Activated CD8-positive, alpha-beta T cell treated with anti-CD3 and anti-CD28 coated beads for 36 hours (primary cell): ENCODE measurements around the gene BLM. TPM values are rescaled to one million over a fixed set of nuclear protein-coding genes. Genes with fewer than 3 reads are reported as not detected.

ENCODE experiments used
- ATAC-seq: fragments of 200-7000 bp; cut with Tn5 transposase; one replicate; pipeline ENCODE4 v1.10.0; 2021; ENCODE audit warnings: mild to moderate bottlenecking, moderate library complexity
- CTCF ChIA-PET: fragments of 350-600 bp; sonication (Branson Sonifier 250); formaldehyde crosslinking; loops from one replicate; lab custom pipeline; 2021; ENCODE audit warnings: antibody characterized with exemption; lab: Charles Lee
- POLR2A ChIA-PET: fragments of 350-600 bp; sonication (Branson Sonifier 250); formaldehyde crosslinking; loops from one replicate; lab custom pipeline; 2021; ENCODE audit warnings: antibody characterized with exemption; lab: Charles Lee
- DNase-seq: peaks from one replicate; pipeline ENCODE4 v3.0.0-alpha.2; 2020
- H3K27ac Mint-ChIP-seq: one replicate; pipeline ENCODE4 v1.8.0; 2021; ENCODE audit warnings: mild to moderate bottlenecking, mixed read lengths
- H3K27me3 Mint-ChIP-seq: one replicate; pipeline ENCODE4 v1.8.0; 2021; ENCODE audit warnings: mixed read lengths
- H3K36me3 Mint-ChIP-seq: one replicate; pipeline ENCODE4 v1.8.0; 2021; ENCODE audit warnings: low read depth, mixed read lengths
- H3K4me1 Mint-ChIP-seq: one replicate; pipeline ENCODE4 v1.8.0; 2021; ENCODE audit warnings: low read depth, mixed read lengths
- H3K4me3 Mint-ChIP-seq: one replicate; pipeline ENCODE4 v1.8.0; 2021; ENCODE audit warnings: mild to moderate bottlenecking, moderate library complexity, mixed read lengths
- H3K9me3 Mint-ChIP-seq: one replicate; pipeline ENCODE4 v1.8.0; 2021; ENCODE audit warnings: mixed read lengths
- CTCF ChIP-seq: fragments of 200-600 bp; IDR thresholded peaks from one replicate; pipeline ENCODE4 v1.8.0; 2022; ENCODE audit warnings: antibody characterized with exemption, mild to moderate bottlenecking
- intact Hi-C: fragments of 100-400 bp; cut with micrococcal nuclease; formaldehyde crosslinking; loops from one replicate; pipeline ENCODE4 v1.10.0; 2022
- total RNA-seq, 2 experiments: library from RNA; stranded (reverse); gene quantifications; one replicate each; pipeline ENCODE4 v1.2.3, GENCODE V29; 2021

The BLM gene
- total RNA-seq, 2 experiments from 2014 or later: 45.2 to 53.6 TPM

DNA sequence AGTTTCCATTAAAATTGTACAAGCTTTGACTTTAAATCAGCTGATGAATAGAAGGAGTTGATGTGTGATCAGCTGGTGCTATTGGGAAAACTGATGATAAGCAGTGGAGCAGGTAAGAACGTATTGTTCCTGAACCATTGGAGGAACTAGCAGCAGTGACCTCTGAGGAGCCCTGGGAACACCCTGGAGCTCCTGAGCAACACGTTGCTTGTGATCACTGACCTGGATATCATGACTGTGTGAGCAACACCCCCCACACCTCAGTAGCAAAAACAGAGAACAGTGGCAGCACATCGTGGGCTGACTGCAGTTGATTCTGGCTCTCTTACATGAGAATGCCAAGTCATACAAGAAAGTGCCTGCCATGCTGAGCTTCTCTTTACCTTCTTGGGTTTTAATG, 72.9 kb downstream of the BLM start:
- DNase-seq (no peak), ATAC-seq (no peak)
- H3K36me3 Mint-ChIP-seq: peaks cover 42% of the 10 kb centered on the region
- ChIA-PET CTCF (interaction anchor here (0.7 to 2.3 kb wide), 6 partner anchors 13 to 326 kb away, joined by 3 to 12 read pairs (median 4); partner anchors contain the start of genes HDDC3 and UNC45A), POLR2A (interaction anchor here (0.7 to 1.5 kb wide), 3 partner anchors 9 to 82 kb away, joined by 3 to 5 read pairs (median 4); no protein-coding TSS in a partner anchor)
- no peaks in the 10 kb centered on the region for H3K9me3 Mint-ChIP-seq
- no peak for TF ChIP-seq CTCF
- no peaks in the 10 kb centered on the region for H3K4me1 Mint-ChIP-seq
- H3K27ac Mint-ChIP-seq: no peak overlapping the region
- no peaks in the 10 kb centered on the region for H3K27me3 Mint-ChIP-seq
- intact Hi-C loops: no loop called here
- no peak overlapping the region for H3K4me3 Mint-ChIP-seq

DNA sequence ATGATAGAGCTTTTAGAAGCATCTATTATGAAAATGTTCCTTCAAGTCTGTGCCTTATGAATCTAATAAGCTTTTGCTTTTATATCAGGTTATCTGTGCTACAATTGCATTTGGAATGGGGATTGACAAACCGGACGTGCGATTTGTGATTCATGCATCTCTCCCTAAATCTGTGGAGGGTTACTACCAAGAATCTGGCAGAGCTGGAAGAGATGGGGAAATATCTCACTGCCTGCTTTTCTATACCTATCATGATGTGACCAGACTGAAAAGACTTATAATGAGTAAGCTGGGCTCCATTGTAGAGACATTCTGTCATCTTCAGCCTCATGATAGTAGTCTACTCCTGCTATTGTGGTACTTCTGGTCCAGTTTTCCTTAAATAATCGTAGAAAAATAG, 73.4 kb downstream of the BLM start:
- ATAC-seq (no peak), DNase-seq (no peak)
- Mint-ChIP-seq H3K27me3 (no peaks in the 10 kb centered on the region), H3K27ac (no peak overlapping the region), H3K4me3 (no peak overlapping the region), H3K4me1 (no peaks in the 10 kb centered on the region), H3K9me3 (no peaks in the 10 kb centered on the region), H3K36me3 (peaks cover 40% of the 10 kb centered on the region)
- CTCF ChIA-PET: interaction anchor here (2.3 kb wide), 2 partner anchors 95 to 144 kb away, joined by 8 to 12 read pairs; partner anchors contain the start of gene UNC45A
- TF ChIP-seq CTCF: no peak
- intact Hi-C loops: no loop called here
- POLR2A ChIA-PET: interaction anchor here (1.2 to 1.5 kb wide), 2 partner anchors 9 to 18 kb away, joined by 4 to 5 read pairs; no protein-coding TSS in a partner anchor

DNA sequence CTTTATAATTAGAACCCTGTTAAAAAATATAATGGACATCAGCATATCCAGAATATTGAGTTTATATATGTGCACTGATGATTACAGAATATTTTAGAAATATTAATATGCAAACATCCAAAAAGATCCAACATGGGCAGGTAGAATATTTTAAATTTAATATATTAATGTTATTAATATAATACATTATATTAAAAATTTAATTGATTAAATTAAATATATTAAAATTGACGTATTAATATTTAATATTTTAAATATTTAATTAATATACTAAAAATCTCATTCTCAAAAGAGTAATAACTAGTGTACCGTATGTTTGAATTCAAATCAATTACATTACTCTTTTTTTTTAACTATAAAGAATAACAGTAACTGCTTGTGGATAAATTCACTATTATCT, 77.4 kb downstream of the BLM start:
- CTCF ChIA-PET: no interaction called here
- ATAC-seq (no peak), DNase-seq (no peak)
- Mint-ChIP-seq H3K36me3 (peaks cover 42% of the 10 kb centered on the region), H3K27ac (no peak overlapping the region), H3K4me3 (no peak overlapping the region), H3K27me3 (no peaks in the 10 kb centered on the region), H3K9me3 (no peaks in the 10 kb centered on the region), H3K4me1 (no peaks in the 10 kb centered on the region)
- POLR2A ChIA-PET: no interaction called here
- TF ChIP-seq CTCF: no peak
- intact Hi-C loops: no loop called here

GRCh38 chr15:90799639-90800170, 82.6 kb downstream of the BLM start:
- POLR2A ChIA-PET: no interaction called here
- TF ChIP-seq CTCF: no peak
- ATAC-seq: no peak
- intact Hi-C loops: no loop called here
- CTCF ChIA-PET: no interaction called here
- Mint-ChIP-seq H3K27ac (peak overlapping the region; percentile 16), H3K4me1 (no peaks in the 10 kb centered on the region), H3K9me3 (no peaks in the 10 kb centered on the region), H3K36me3 (peaks cover 33% of the 10 kb centered on the region), H3K27me3 (no peaks in the 10 kb centered on the region), H3K4me3 (no peak overlapping the region)
- DNase-seq: no peak

DNA sequence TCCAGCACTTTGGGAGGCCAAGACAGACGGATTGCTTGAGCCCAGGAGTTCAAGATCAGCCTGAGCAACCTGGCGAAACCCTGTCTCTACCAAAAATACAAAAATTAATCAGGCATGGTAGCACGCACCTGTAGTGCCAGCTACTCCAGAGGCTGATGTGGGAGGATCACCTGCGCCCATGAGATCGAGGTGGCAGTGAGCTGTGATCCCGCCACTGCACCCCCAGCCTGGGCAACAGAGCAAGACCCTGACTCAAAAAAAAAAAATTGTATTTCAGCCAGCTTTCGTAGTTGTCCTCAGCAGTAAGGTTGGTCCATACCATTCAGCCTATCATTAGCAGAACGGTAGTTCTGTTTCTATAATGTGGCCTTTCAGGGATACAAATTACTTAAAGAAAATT, 84.7 kb downstream of the BLM start:
- Mint-ChIP-seq H3K36me3 (peaks cover 24% of the 10 kb centered on the region), H3K4me1 (peaks cover 2% of the 10 kb centered on the region), H3K4me3 (no peak overlapping the region), H3K27me3 (no peaks in the 10 kb centered on the region), H3K9me3 (no peaks in the 10 kb centered on the region), H3K27ac (no peak overlapping the region)
- no peak for TF ChIP-seq CTCF
- POLR2A ChIA-PET: no interaction called here
- CTCF ChIA-PET: interaction anchor here (1.0 kb wide), 1 partner anchor 131 kb away, joined by 3 read pairs; the partner anchor contains the start of gene HDDC3
- DNase-seq (no peak), ATAC-seq (no peak)
- intact Hi-C loops: no loop called here
